NOMO-1 treated with dmso at 0.1 percent for 144 hours (cell line): ENCODE data around the gene KRTAP10-2.
"Not testable (repeated sequence)": the region's sequence is repeated elsewhere in the genome, so short reads cannot be mapped to it uniquely, and the experiment has no call there.

Experiments used
- DNase-seq: peaks from one replicate; lab custom pipeline; 2025; ENCODE audit not compliant: unreplicated experiment; lab: John Stamatoyannopoulos, UW

Gene KRTAP10-2

DNA sequence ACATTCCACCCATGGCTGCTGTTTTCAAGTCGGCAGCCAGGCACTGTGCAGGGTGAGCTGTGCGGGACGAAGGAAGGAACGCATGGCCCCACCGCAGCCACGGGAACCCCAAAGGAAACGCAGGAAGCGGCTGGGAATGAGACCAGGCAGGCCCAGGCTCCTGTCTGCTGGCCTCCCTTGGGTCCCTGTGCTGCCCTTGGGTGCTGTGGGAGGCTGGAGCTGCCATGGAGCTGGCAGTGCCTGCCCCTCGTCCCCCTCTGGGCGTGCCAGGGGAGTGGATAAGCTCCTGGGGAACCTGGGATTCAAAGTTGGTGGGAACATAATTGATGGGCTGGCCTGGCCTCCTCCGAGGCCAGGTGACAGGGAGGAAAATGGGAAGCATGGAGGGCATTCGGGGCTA is 17.0 kb upstream of the KRTAP10-2 start:
- no peak for DNase-seq

DNA sequence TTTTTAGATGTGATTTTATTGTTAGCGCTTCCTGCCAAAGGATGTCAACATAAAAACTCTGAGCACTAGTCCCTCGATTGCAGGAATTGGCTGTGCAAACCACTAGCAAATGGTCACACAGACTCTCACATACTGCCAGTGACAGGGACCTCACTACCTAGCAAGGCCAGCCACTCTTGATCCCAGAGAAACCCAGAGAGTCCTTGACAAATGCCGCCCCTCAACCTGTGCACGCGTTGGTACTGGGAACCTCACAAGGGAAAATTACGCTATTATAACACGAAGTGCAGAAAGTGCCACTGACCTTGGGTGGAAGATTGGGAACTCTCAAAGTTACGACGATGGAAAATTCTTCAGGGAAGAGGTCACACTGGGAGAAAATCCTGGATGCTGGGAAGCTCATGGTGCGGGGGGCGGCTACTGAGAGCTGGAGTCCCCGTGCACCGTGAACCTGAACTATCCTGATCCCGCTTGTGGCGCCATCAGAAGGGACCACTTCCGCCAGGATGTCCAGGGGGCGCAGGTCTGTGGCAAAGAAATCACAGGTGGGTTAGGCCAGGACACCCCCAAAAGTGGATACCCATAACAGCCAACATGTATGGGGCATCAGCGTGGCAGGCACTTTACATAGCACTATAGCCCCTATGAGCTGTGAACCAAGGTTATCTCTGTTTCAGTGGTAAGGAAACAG is 16.3 kb upstream of the KRTAP10-2 start:
- no peak for DNase-seq

DNA sequence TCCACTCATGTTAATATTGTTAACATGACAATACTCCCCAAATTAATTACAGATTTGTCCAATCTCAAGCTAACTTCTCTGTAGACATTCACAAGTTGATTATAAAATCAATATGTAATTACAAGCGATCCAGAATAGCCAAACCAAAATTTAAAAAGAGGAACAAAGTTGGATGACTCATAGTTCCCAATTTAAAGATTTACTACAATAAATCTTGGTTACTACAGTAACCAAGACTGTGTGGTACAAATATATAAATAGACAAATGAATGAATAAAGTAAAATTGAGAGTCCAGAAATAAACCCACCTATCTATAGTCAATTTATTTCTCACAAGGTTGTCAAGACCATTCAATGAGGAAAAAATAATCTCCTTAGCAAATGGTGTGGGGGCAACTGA is 15.1 kb upstream of the KRTAP10-2 start:
- peak; percentile 48 for DNase-seq

DNA sequence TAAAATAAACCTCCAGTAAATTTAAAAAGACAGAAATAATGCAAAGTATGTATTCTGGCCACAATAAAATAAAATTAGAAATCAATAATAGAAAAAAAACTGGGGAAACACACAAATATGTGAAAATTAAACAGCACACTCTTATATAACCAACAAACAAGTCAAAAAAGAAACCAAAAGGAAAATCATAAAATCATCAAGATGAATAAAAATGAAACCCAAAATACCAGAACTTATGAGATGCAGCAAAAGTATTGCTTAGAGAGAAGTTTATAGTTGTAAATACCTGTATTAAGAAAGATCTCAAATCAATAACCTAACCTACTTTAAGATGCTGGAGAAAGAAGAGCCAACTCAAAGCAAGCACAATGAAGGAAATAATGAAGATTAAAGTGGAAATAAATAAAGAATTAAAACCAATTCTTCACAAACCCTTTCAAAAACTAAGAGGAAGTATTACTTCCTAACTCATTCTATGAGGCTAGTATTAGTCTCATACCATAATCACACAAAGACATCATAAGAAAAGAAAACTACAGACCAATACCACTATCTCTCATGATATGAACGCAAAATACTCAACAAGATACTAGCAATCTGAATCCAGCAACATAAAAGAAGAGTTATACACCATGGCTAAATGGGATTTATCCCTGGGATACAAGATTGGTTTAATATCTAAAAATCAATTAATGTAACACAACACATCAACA is 13.7 kb upstream of the KRTAP10-2 start:
- no peak for DNase-seq

DNA sequence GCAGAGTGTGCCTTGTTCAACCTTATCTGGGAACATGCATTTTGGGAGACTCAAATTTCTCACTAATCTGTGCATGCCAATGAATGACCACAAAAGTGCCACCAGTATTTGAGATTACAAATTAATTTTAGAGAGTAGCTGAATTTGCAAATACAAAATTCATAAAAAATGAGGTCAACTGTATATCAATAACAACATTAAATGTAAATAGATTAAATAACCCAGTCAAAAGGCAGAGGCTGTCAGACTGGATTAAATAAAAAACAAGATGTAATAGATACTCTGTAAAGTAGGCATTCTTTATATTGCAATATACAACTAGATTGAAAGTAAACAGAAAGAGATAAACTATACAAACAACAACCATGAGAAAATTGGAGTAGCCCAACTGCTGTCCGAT is 12.8 kb upstream of the KRTAP10-2 start:
- DNase-seq: no peak

DNA sequence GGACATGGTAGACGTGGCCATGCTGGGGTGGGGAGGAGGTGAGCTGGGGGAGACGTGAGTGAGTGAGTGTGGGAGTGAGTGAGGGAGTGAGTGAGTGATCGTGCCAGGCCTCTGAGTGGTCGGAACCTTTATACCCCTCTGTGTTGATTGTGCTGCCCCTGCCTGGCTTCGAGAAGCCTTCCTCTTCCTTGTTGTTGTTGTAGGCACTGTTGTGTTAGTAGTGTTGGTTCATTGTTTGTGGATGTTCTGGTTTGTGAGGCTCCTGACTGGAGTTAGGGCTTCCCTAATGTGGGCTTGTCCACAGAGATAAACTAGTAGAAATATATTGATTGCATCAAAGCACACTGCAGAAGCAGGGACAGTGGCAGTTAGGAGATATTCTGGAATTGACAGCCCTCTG is 7.4 kb upstream of the KRTAP10-2 start, which contains the start of gene KRTAP10-3:
KRTAP10-3 (minus strand) TSS at position 101 of the 400 bp plus-strand sequence; CDS start at position 21, 80 bp downstream.
- DNase-seq: no peak

DNA sequence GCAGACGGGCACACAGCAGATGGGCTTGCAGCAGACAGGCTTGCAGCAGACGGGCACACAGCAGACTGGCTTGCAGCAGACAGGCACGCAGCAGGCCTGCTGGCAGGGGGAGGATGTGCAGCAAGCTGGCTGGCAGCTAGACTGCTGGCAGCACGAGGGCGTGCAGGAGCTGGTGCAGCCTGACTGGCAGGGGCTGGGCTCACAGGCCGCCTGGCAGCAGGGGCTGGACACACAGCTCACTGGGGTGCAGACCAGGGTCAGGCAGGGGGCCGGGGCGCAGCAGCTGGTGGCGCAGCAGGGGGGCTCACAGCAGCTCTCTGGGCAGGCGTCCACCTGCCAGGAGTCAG is 7.0 kb upstream of the KRTAP10-2 start:
- not testable (repeated sequence) for DNase-seq

DNA sequence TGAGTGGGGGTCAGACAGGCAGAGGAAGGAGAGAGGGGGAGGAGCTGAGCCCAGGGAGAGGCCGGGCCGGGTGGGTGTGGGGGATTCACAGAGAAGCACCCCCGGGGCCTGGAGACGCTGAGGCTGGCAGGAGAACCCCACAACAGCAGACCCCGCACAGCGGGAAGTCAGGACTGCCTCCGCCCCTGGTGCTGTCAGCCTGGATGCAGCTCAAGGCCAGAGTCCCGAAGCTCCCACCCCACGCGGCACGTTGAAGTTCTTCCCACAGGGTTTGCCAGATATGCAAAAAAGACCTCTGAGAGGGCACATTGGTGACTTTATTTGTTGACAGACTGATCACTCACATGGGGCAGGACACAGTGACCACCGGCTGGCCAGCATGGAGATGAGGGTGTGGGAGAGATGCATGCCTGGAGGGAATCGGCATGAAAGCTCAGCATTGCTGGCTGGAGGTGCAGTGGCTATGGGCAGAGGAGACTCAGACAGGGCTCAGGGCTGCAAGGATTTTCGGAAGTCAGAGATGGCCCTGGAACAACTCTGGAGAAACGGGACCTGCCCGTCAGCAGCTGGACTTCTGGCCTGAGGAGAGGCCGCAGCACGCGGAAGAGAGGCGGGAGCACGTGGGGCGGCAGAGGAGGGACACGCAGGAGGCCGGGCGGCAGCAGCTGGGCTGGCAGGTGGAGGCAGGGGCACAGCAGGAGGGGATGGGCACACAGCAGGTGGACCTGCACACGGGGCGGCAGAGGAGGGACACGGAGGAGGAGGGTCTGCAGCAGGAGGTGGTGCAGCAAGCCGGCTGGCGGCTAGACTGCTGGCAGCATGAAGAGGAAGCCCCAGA is 6.4 kb upstream of the KRTAP10-2 start:
- DNase-seq: no peak

DNA sequence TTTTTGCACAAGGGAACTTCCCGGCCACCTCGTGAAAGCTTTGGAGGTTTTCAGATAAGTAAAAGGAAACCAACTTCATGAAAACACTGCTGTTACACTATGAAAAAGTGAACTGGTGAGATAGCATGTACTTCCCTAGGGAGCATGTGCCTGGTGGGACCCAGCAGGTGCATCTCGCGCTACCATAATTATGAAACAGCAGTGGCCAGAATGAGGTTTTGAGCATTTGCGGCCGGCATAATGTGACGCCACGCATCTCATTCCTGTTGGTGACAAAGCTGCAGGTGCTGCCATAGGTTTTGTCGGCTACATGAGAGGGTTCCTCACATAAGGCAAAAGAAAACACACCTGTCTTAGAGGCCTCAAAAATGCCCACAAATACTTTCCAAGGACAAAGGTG is 5.6 kb upstream of the KRTAP10-2 start:
- no peak for DNase-seq

DNA sequence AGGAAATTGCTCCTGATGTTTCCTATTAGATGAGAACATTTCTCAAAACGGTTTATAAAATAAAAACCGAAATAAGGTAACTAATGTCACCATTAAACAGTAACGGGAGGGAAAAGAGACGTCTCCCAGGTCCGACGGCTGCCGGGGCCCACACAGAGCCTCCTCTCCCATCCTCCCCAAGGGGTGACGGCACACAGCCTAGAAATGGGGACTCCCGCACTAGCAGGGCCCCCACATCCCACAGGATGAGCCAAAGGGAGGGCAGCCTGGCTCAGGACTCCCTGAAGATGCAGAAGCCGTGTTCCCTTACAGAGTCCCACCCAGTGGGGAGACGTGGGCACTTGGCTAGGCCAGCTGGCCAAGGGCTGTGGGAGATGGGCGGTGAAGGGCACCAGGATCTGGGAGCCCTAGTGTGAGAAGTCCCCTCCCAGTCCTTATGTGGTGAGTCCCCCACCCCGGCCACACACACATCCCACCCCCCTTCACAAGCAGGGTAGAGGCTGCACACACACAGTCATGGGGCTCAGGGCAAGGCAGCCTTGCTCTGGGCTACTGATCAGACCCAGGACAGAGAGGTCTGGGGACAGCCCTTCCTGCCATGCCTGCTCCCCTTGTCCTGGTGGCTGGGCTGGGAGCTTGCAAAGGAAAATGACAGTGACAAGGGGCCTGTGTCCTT is 4.0 kb upstream of the KRTAP10-2 start:
- DNase-seq: no peak

DNA sequence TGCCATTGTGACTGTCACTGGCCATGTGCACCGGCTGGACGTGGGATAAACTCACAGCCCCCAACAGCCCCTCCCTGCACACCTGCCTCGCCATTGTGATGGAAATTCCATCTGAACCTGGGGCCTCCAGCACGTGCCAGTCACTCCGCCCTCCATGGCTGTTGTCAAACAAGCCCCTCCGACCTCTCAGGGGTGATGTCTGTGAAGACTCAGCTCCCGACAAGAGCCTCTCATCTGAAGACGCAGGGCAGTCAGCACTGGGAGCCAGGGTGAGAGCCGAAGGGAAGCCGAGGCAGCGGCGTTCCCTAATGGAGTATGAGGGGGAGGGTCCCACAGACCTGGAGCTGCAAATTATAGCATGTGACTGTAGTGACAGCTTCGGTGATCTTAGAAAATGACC is 1.4 kb upstream of the KRTAP10-2 start:
- DNase-seq: no peak

DNA sequence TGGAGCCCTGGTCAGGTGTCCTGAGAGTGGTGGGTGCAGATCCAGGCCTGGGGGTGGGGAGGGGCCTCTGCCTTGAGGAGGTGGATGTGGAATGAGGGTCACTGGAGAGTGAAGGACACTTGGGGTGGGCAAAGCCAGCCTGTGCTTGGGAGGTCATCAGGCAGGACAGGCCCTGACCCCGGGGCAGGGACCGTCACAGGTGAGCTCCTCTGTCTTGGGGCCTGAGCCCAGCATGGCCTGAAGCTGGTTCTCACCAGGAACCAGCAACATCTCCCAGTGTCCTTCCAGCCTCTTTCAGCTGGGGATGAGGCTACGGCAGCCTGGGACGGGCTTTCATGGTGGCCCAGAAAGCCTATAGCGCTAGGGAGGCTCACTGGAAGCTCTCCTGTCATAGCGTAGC is 831 bp upstream of the KRTAP10-2 start:
- no peak for DNase-seq

DNA sequence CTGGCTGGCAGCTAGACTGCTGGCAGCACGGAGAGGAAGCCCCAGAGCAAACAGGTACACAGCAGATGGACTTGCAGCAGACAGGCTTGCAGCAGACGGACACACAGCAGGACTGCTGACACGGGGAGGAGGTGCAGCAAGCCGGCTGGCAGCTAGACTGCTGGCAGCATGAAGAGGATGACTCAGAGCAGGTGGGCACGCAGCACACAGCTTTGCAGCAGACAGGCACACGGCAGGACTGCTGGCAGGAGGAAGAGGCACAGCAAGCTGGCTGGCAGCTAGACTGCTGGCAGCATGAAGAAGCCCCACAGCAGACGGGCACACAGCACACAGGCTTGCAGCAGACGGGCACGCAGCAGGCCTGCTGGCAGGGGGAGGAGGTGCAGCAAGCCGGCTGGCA is 498 bp downstream of the KRTAP10-2 start:
- no peak for DNase-seq

DNA sequence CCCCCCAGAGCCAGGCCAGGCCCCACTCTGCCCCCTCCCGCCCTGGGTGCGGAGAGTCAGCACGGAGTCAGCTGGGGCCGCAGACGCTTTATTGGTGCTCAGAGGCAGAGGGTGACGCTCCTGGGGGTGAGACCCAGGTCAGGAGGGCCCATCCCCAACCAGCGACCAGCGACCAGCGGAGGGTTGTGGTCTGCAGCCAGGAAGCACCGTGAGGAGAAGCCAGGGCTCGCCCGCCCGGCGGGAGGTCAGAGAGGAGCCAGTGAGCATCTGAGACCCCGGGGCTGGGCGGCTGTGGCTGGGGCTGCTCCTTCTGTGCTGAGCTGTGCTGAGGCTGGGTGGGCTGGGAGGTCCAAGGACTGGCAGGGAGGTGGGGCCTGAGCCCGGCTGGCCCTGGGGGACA is 1.0 kb downstream of the KRTAP10-2 start:
- DNase-seq: not testable (repeated sequence)

DNA sequence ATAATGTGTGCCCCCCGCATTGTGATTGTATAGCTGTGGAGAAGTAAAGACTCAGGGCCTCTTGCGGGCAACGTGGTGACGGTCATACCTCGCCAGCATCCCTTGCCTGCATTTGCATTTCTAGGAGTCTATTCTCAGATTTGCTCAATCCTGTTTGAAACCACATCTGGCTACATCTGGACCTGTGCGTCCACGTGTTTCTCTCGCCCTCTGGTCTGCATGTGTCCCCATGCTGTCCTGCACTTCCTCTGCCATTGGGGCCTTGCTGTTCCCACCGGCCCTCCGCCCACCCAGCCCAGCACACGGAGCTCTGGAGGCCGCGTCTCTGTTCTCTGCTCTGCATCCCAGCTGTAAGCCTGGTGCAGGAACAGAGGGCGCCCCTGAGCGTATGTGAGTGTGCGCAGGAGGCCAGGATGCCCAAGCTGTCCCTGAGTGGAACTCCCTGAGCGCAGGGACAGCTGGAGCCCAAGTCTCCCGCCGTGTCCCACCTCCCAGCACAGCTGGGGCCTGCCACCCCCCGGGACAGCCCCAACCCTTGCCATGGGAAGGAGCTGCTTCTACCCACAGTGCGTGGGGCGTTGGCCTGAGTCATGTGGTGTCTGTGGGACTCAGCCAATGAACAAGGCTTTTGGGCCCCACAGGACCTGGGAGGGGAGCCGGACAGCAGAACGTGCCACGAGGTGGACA is 1.6 kb downstream of the KRTAP10-2 start:
- DNase-seq: no peak

DNA sequence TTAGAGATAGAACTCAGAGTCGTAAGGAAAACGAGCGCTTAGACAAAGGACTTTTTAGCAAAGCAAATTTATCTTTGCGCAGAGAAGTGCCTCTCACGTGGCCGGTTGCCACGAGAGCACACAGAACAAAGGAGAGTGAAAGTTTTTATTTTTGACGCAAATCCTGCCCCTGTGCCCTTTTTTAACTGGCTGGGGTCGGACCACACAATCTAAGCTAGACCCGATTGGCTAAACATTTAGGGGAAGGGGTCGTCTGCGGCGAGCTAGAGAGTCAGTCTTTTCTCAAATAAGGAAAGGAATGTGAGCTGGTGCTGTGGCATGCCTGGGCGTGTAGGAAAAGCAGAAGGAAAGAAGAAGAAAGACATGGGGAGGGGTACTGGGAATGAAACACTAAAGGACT is 2.4 kb downstream of the KRTAP10-2 start:
- DNase-seq: no peak

DNA sequence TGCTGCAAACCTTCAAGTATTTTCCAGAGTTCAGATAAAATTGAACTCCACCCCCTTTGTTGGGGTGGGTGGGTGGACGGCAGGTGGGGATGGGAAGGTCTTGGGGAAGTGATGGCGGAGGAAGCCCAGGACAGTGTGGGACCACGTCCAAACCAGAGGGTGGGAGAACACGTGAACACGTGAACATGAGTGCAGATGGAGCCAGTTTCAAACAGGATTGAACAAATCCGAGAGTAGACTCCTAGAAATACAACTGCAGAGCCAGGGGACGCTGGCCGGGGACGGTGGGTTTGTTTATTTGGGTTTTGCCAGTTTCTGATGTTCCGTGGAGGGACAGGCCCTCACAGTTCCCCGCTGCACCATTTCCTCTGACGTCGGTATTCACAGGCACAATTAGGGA is 2.9 kb downstream of the KRTAP10-2 start:
- no peak for DNase-seq

DNA sequence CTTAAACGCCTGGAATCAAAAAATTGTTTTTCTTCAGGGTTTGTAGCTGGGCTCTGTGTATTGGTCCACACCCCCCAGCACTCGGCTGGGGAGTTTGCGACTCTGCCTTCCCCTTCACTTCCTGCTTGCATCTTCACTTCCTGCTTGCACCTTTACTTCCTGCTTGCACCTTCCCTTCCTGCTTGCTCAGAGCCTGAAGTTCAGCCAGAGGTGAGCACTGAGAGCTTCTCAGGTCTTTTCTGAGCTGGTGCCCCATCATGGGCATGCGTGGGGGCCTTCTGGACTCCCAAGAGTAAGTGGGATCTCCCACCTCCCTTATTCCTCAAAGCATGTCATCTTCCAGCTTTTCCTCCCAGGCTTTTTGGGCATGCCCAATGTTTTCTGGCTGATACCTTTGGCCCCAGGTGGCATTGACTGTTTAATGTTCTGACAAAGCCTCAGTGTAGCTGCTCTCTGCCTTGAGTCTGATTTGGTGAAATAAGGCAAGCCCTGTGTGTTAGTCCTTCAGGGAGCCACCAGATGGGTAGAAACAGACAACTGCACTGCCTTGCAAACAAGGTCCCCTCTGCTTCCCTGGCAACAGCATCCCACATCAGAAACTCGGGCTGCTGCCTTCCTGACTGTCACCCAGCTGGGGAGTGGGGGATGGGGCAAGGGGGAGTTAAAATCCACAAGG is 3.5 kb downstream of the KRTAP10-2 start:
- no peak for DNase-seq

DNA sequence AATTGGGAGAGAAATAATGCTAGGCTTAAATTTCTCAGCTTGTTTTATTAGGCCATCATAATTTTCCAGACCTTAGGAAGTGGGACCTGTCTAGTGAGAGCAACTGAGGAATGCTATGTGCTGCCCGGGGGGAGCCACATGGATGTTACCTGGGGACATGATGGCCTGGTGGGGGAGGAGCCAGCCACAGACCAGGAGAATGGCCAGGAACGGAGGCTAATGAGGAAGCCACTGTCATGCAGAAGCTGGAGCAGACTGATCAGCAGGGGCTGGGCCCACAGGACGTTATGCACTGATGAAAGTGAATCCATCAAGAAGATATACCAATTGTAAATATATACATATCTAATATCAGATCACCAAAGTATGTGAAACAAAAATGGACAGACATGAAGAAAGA is 6.7 kb downstream of the KRTAP10-2 start:
- no peak for DNase-seq

DNA sequence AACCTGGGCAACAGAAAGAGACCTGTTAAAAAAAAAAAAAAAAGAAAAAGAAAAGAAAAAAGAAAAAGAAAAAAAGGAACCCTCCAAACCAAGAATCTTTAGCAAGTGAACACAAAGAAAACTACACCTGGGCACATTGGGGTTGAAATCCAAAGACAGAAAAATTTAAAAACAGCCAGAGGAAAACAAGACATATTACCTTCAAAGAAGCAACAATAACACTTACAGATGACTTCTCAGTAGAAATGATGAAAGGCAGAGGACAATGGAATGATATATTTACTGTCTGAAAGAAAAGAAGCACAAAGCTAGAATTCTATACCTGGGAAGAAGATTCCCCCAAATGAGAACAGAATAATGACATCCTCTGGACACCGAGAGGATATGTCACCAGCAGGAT is 8.6 kb downstream of the KRTAP10-2 start:
- no peak for DNase-seq
